DND-41 (cell line): ENCODE data around the gene BAG3.
"Not testable (repeated sequence)": the region's sequence is repeated elsewhere in the genome, so short reads cannot be mapped to it uniquely, and the experiment has no call there.

Experiments
- ATAC-seq: fragments of 200-7000 bp; cut with Tn5 transposase; 3 replicates; pipeline ENCODE4 v1.9.1; 2021; ENCODE audit warnings: low read depth; ENCODE audit not compliant: insufficient read depth
- DNase-seq: peaks from one replicate; pipeline ENCODE4 v3.0.0-alpha.2; 2020
- H2AFZ ChIP-seq: 2 replicates; pipeline ENCODE4 v1.6.0; 2012; ENCODE audit warnings: low read depth, low read length
- H3K27ac ChIP-seq: 2 replicates; pipeline ENCODE4 v1.5.1; 2012; ENCODE audit warnings: low read length, inconsistent platforms
- H3K27me3 ChIP-seq: fragments of 200-600 bp; sonication (generic); 2 replicates; pipeline ENCODE4 v1.6.0; 2012; ENCODE audit warnings: low read length, mild to moderate bottlenecking, inconsistent platforms; ENCODE audit not compliant: insufficient read depth, poor library complexity
- H3K36me3 ChIP-seq: 2 replicates; pipeline ENCODE4 v1.5.1; 2012; ENCODE audit warnings: low read length, inconsistent platforms; ENCODE audit not compliant: insufficient read depth
- H3K4me1 ChIP-seq: 2 replicates; pipeline ENCODE4 v1.5.1; 2012; ENCODE audit warnings: mild to moderate bottlenecking, low read length; ENCODE audit not compliant: insufficient read depth
- H3K4me2 ChIP-seq: 2 replicates; pipeline ENCODE4 v1.6.0; 2012; ENCODE audit warnings: mild to moderate bottlenecking, moderate library complexity, low read length, inconsistent platforms; ENCODE audit not compliant: insufficient read depth
- H3K4me3 ChIP-seq, 2 experiments: fragments of 200-600 bp in 1 of 2; shearing (Covaris generic) in 1 of 2; 2 replicates each; pipeline ENCODE4 v1.5.1; 2012 to 2016; ENCODE audit warnings: inconsistent platforms in 2 of 2, low read length in 2 of 2, mild to moderate bottlenecking in 2 of 2, low read depth in 1 of 2, moderate library complexity in 1 of 2
- H3K79me2 ChIP-seq: 2 replicates; pipeline ENCODE4 v1.6.0; 2012; ENCODE audit warnings: low read length, inconsistent platforms; ENCODE audit not compliant: insufficient read depth
- H3K9ac ChIP-seq: 2 replicates; pipeline ENCODE4 v1.6.0; 2012; ENCODE audit warnings: low read depth, mild to moderate bottlenecking, inconsistent platforms, low read length, moderate library complexity
- H3K9me3 ChIP-seq: 2 replicates; pipeline ENCODE4 v1.5.1; 2012; ENCODE audit warnings: low read length, moderate library complexity, mild to moderate bottlenecking, inconsistent platforms; ENCODE audit not compliant: insufficient read depth, severe bottlenecking
- H4K20me1 ChIP-seq: 2 replicates; pipeline ENCODE4 v1.6.0; 2012; ENCODE audit warnings: low read length; ENCODE audit not compliant: insufficient read depth
- EZH2 ChIP-seq: IDR thresholded peaks from 3 replicates; pipeline ENCODE4 v1.6.1; 2012; ENCODE audit warnings: borderline replicate concordance, low read depth, mild to moderate bottlenecking, moderate library complexity, low read length, inconsistent platforms; ENCODE audit not compliant: severe bottlenecking
- TF ChIP-seq, protein P1 (sequence below): IDR thresholded peaks from 2 replicates; pipeline ENCODE4 v1.5.1; 2012; ENCODE audit warnings: borderline replicate concordance, low read length, moderate library complexity, mild to moderate bottlenecking; ENCODE audit not compliant: poor library complexity, severe bottlenecking; ENCODE audit errors: extremely low read depth

Gene BAG3

GRCh38 chr10:119706521-119707278 is 55.5 kb downstream of the BAG3 start:
- TF ChIP-seq, protein P1, sequence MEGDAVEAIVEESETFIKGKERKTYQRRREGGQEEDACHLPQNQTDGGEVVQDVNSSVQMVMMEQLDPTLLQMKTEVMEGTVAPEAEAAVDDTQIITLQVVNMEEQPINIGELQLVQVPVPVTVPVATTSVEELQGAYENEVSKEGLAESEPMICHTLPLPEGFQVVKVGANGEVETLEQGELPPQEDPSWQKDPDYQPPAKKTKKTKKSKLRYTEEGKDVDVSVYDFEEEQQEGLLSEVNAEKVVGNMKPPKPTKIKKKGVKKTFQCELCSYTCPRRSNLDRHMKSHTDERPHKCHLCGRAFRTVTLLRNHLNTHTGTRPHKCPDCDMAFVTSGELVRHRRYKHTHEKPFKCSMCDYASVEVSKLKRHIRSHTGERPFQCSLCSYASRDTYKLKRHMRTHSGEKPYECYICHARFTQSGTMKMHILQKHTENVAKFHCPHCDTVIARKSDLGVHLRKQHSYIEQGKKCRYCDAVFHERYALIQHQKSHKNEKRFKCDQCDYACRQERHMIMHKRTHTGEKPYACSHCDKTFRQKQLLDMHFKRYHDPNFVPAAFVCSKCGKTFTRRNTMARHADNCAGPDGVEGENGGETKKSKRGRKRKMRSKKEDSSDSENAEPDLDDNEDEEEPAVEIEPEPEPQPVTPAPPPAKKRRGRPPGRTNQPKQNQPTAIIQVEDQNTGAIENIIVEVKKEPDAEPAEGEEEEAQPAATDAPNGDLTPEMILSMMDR, result no peak
- Histone ChIP-seq H3K79me2 (no peaks in the 10 kb centered on the region), H2AFZ (no peak overlapping the region), H3K27ac (no peak overlapping the region), H3K9me3 (no peaks in the 10 kb centered on the region), H3K4me3 (no peak overlapping the region), H4K20me1 (no peaks in the 10 kb centered on the region), H3K27me3 (peaks cover 2% of the 10 kb centered on the region), H3K4me1 (no peaks in the 10 kb centered on the region), H3K36me3 (no peaks in the 10 kb centered on the region), H3K4me2 (no peak overlapping the region), H3K9ac (no peak overlapping the region)
- no peak for DNase-seq
- ATAC-seq, result no peak

- not testable (repeated sequence) for H3K4me3 ChIP-seq, H3K9me3 ChIP-seq, H4K20me1 ChIP-seq, H3K27me3 ChIP-seq, H3K27ac ChIP-seq, H3K36me3 ChIP-seq, H3K79me2 ChIP-seq, H3K9ac ChIP-seq, DNase-seq, H3K4me1 ChIP-seq, H3K4me2 ChIP-seq, ATAC-seq, H2AFZ ChIP-seq
Observed at GRCh38 chr10:119707331-119707730, 56.2 kb downstream of the BAG3 start.

DNA sequence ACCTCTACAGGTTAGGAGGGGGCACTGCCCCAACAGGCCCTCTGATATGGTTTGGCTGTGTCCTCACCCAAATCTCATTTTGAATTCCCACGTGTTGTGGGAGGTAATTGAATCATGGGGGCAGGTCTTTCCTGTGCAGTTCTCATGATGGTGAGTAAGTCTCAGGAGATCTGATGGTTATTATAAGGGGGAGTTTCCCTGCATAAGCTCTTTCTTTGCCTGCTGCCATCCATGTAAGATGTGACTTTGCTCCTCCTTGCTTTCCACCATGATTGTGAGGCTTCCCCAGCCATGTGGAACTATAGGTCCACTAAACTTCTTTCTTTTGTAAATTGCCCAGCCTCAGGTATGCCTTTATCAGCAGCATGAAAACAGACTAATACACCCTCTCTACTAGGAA is 59.8 kb downstream of the BAG3 start:
- ATAC-seq, H2AFZ ChIP-seq, H3K36me3 ChIP-seq: not testable (repeated sequence)

GRCh38 chr10:119713744-119714483 is 62.7 kb downstream of the BAG3 start:
- Histone ChIP-seq H3K79me2 (no peaks in the 10 kb centered on the region), H3K27me3 (no peaks in the 10 kb centered on the region), H2AFZ (no peak overlapping the region), H3K4me1 (no peaks in the 10 kb centered on the region), H3K4me2 (no peak overlapping the region), H3K27ac (no peak overlapping the region), H3K9ac (no peak overlapping the region), H3K4me3 (no peak overlapping the region), H3K36me3 (no peaks in the 10 kb centered on the region), H4K20me1 (no peaks in the 10 kb centered on the region), H3K9me3 (no peaks in the 10 kb centered on the region)
- ATAC-seq (no peak), DNase-seq (no peak)
- TF ChIP-seq EZH2, result no peak
- TF ChIP-seq, protein P1, result no peak

More for the DNA sequence above, 59.8 kb downstream of the BAG3 start:
- H3K4me2 ChIP-seq, H3K9ac ChIP-seq, H3K4me3 ChIP-seq, H3K79me2 ChIP-seq, H3K4me1 ChIP-seq, DNase-seq, H3K27ac ChIP-seq, H3K27me3 ChIP-seq, H3K9me3 ChIP-seq, H4K20me1 ChIP-seq: not testable (repeated sequence)
